H1 (cell line): ENCODE data around the gene MYCBPAP. TPM values are rescaled to one million over a fixed set of nuclear protein-coding genes. Genes with fewer than 3 reads are reported as not detected.
A peak's percentile ranks its signal among the peaks of the same experiment; 100 is the strongest.

Experiments
- CHD7 ChIP-seq: fragments of 300-600 bp; sonication (generic); IDR thresholded peaks from 2 replicates; pipeline ENCODE4 v1.7.1; 2012; ENCODE audit warnings: low read length, moderate library complexity, mild to moderate bottlenecking, inconsistent platforms; ENCODE audit not compliant: insufficient replicate concordance
- CTCF ChIP-seq, 3 experiments: IDR thresholded peaks; 1 replicate in 2 of 3; 2 replicates in 1 of 3; pipeline versions ENCODE4 v1.5.1 to v1.6.1; 2011; ENCODE audit warnings: low read length in 3 of 3, mild to moderate bottlenecking in 3 of 3, inconsistent platforms in 2 of 3, low read depth in 1 of 3, moderate library complexity in 1 of 3; ENCODE audit not compliant: insufficient read depth in 1 of 3; ENCODE audit errors: control extremely low read depth in 1 of 3
- EP300 ChIP-seq, 2 experiments: IDR thresholded peaks; 1 replicate in 1 of 2; 2 replicates in 1 of 2; pipeline ENCODE4 v1.6.1; 2011 to 2012; ENCODE audit warnings: low read depth in 2 of 2, low read length in 2 of 2, mild to moderate bottlenecking in 2 of 2, borderline replicate concordance in 1 of 2, inconsistent platforms in 1 of 2, moderate library complexity in 1 of 2
- NANOG ChIP-seq: IDR thresholded peaks from 2 replicates; pipeline ENCODE4 v1.6.1; 2011; ENCODE audit warnings: low read length, low read depth, mild to moderate bottlenecking, inconsistent platforms; ENCODE audit not compliant: insufficient read depth, poor library complexity, severe bottlenecking
- POU5F1 ChIP-seq: IDR thresholded peaks from 2 replicates; pipeline ENCODE4 v1.6.1; 2011; ENCODE audit warnings: low read depth, mild to moderate bottlenecking, low read length, moderate library complexity
- RBBP5 ChIP-seq: IDR thresholded peaks from 2 replicates; pipeline ENCODE4 v1.7.1; 2012; ENCODE audit warnings: low read depth, mild to moderate bottlenecking, inconsistent platforms, low read length, moderate library complexity, borderline replicate concordance
- TCF12 ChIP-seq: IDR thresholded peaks from 2 replicates; pipeline ENCODE4 v1.6.1; 2011; ENCODE audit warnings: low read depth, mild to moderate bottlenecking, low read length
- polyA plus RNA-seq, 7 experiments: library from polyadenylated mRNA; depleted of rRNA in 3 of 7; stranded (reverse) in 5 of 7; unstranded in 2 of 7; fragments of >200 nt in 5 of 7; fragments of 200-250 nt in 2 of 7; gene quantifications; 1 replicate in 5 of 7; 2 replicates in 1 of 7; 4 replicates in 1 of 7; pipeline versions ENCODE4 v1.2.1 to v1.2.3, GENCODE V29; 2011 to 2013; ENCODE audit warnings: missing spikeins in 2 of 7, mixed read lengths in 2 of 7
- total RNA-seq: library from RNA; stranded (reverse); fragmentation: NEBNext Ultra II Directional; extraction: Animal tissue kit (Norgen Biotek cat#: 25700); gene quantifications from 2 replicates; pipeline ENCODE4 v1.2.1, GENCODE V29; 2021

The MYCBPAP gene
- total and polyA plus RNA-seq, 2 of the 8 experiments (the other 6 are each of a cell fraction or from before 2014, with no cell fraction given) = 0.89 to 3.3 TPM

DNA sequence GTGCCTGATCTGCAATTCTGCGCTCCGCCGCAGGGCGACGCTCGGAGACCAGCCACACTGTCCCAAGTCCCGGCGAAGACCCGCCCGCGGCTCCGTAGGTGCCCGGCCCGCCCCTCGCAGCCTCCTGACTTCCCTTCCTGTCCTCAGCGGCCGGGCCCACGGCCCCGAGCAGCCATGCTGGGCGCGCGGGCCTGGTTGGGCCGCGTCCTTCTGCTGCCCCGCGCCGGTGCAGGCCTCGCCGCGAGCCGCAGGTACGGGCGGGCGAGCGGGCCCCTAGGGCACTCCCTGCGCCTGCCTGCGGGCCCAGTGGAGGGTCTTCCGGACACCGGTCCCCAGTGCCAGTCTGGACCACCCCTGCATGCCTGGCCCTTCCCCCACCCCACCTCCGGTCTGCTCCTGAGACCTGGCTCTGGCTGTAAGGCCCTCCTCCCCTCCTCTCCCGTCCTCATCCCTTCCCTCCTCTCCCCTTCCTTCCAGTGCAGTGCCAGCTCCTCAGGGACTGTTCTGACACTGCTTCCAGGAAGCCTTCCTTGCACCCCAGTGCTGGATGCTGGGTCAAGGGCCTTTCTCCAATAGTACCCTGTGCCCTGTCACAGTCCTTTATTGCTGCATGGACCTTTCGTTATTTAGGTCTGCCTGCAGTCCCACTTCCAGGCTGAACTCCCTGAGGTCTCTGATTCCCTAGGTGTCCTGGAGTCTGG lies 38.9 kb downstream of the MYCBPAP start, which contains the start of gene SPATA20 (continued):
- TF ChIP-seq CHD7 (no peak), RBBP5 (peak; percentile 86; the same call in 1 of the 2 replicates), EP300 (IDR thresholded peaks at IDR 0.05; ENCODE audit: borderline replicate concordance in 1 of 2, low read depth in 2 of 2, low read length in 2 of 2) (no peak), CTCF (IDR thresholded peaks at IDR 0.05; ENCODE audit: control extremely low read depth in 1 of 3, insufficient read depth in 1 of 3, low read depth in 1 of 3, low read length in 3 of 3) (peak; percentile 94 to 97 (median 96)), TCF12 (no peak), POU5F1 (no peak), NANOG (peak; percentile 51)
